Type B pancreatic cell (in vitro differentiated cells): ENCODE measurements around the gene PTPRM. TPM values are rescaled to one million over a fixed set of nuclear protein-coding genes. Genes with fewer than 3 reads are reported as not detected.

Experiments
- DNase-seq: peaks from one replicate; pipeline ENCODE4 v3.0.0; 2021; ENCODE audit warnings: mixed read lengths; ENCODE audit not compliant: unreplicated experiment; ENCODE audit errors: extremely low spot score
- H3K27ac Mint-ChIP-seq: 2 replicates; pipeline ENCODE4 v1.8.0; 2021; ENCODE audit warnings: mild to moderate bottlenecking, mixed read lengths
- H3K27me3 Mint-ChIP-seq: 2 replicates; pipeline ENCODE4 v1.8.0; 2021; ENCODE audit warnings: mixed read lengths
- H3K36me3 Mint-ChIP-seq: 2 replicates; pipeline ENCODE4 v1.8.0; 2021; ENCODE audit warnings: mixed read lengths
- H3K4me1 Mint-ChIP-seq: one replicate; pipeline ENCODE4 v1.8.0; 2021; ENCODE audit warnings: mixed read lengths; ENCODE audit not compliant: unreplicated experiment
- H3K4me3 Mint-ChIP-seq: 2 replicates; pipeline ENCODE4 v1.8.0; 2021; ENCODE audit warnings: mild to moderate bottlenecking, mixed read lengths
- H3K9me3 Mint-ChIP-seq: 2 replicates; pipeline ENCODE4 v1.8.0; 2021; ENCODE audit warnings: mixed read lengths
- CTCF ChIP-seq: fragments of 200-600 bp; sonication (generic); conservative IDR thresholded peaks from 2 replicates; pipeline ENCODE4 v1.5.0; 2021; ENCODE audit warnings: antibody characterized with exemption, mild to moderate bottlenecking
- total RNA-seq: library from RNA; stranded (reverse); gene quantifications from 2 replicates; pipeline ENCODE4 v1.2.1, GENCODE V29; 2021; ENCODE audit warnings: low replicate concordance

PTPRM gene
- total RNA-seq, 1 donor from 2014 or later, result 18.6 TPM

DNA sequence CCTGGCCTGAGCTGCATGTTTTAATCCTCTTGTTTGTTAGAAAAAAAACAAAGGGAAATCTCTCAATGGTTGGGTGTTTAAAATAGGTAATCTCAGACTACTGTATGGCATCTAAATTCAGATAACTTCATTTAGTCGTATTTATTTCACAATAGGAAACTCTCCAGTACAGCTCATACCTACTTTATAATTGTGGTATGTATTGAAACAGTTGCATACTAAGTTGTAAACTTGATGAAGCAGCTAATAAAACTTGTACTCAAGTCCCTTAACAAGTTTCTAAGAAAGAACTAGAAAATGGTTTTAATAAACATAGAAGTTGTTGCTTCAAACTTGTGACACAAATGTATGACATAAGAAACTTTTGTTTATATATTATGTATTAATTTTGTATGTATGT, 334.5 kb downstream of the PTPRM start:
- Mint-ChIP-seq H3K4me1 (no peaks in the 10 kb centered on the region), H3K27ac (no peak overlapping the region), H3K36me3 (no peaks in the 10 kb centered on the region)

DNA sequence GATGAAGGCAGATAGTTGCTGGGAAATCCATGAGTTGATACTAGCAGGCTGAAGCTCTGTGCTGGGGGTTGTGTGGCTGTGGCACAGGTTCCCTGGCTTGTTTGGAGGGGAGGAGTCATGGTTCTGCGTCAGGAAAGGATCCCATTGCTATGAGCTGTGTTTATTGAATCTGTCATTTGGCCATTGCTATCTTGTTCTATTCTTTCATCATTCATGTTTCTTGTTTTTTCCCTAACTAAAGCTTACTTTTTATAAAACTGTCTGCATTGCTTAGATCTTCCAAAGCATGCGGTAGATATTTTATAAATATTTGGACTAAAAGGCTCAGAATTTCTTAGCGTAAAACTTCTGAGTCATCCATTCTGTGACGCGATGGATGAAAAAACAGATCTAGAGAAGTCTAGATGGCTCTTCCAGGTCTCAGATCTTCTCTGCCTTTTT, 335.3 kb downstream of the PTPRM start:
- no peak for TF ChIP-seq CTCF
- DNase-seq, result no peak
- Mint-ChIP-seq H3K4me3 (no peak overlapping the region), H3K9me3 (no peaks in the 10 kb centered on the region), H3K27ac (no peak overlapping the region), H3K27me3 (no peaks in the 10 kb centered on the region), H3K36me3 (no peaks in the 10 kb centered on the region), H3K4me1 (no peaks in the 10 kb centered on the region)

More for the DNA sequence above, 334.5 kb downstream of the PTPRM start:
- H3K4me3 Mint-ChIP-seq, result no peak overlapping the region
- TF ChIP-seq CTCF, result no peak
- no peaks in the 10 kb centered on the region for H3K9me3 Mint-ChIP-seq
- DNase-seq, result no peak
- H3K27me3 Mint-ChIP-seq, result no peaks in the 10 kb centered on the region

DNA sequence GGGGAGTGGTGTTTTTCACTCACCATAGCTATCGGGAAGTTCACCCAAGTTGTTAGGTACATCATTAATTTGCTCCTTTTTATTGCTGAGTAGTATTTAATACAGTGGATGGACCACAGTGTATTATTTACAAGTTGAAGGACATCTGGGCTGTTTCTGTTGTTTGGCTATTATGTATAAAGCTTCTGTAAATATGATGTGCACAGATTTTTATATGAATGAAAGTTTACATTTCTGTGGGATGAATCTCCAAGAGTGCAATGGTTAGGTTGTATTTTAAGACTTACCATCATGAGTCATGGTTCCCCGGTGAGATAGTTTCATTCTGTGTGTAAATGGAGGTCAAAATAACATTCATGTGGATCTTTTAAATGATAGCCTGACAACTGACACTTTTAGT, 337.4 kb downstream of the PTPRM start:
- no peaks in the 10 kb centered on the region for H3K4me1 Mint-ChIP-seq
- no peak overlapping the region for H3K4me3 Mint-ChIP-seq
- no peak for DNase-seq
- H3K36me3 Mint-ChIP-seq, result no peaks in the 10 kb centered on the region
- TF ChIP-seq CTCF, result no peak
- no peaks in the 10 kb centered on the region for H3K9me3 Mint-ChIP-seq
- H3K27me3 Mint-ChIP-seq, result no peaks in the 10 kb centered on the region
- H3K27ac Mint-ChIP-seq, result no peak overlapping the region

DNA sequence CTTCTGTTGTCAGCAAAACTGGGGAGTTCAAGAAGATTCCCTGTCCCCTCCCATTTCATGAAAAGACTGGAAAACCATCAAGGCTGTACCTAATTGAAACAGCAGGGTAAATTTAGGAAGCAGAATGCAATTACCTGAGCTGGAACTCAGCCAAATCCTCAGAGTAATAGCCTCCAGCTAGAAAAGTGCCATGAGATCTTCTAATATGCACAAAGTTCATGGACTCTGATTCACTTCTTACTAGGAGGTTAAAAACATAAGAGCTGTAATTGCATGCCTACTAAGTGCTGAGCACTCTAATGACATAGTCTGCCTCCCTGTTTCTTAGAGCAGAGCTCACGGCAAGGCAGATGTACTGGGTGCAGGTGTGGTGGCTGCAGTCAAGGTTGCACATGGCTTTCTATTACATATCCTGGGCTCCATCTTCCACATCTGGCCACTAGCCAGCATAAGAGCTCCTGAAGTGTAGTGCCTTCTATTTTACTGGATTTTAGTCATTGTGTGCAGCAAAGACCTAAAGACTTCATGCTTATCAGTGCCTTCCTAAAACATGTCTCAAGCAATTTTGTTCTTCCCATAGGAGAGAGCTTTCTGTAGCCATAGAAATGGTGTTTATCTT, 341.7 kb downstream of the PTPRM start:
- Mint-ChIP-seq H3K27ac (no peak overlapping the region), H3K4me1 (no peaks in the 10 kb centered on the region)
- no peak for TF ChIP-seq CTCF

GRCh38 chr18:7914834-7915670, 347.9 kb downstream of the PTPRM start:
- Mint-ChIP-seq H3K36me3 (no peaks in the 10 kb centered on the region), H3K9me3 (peaks cover 8% of the 10 kb centered on the region), H3K4me1 (no peaks in the 10 kb centered on the region), H3K4me3 (no peak overlapping the region), H3K27me3 (peaks cover 6% of the 10 kb centered on the region), H3K27ac (no peak overlapping the region)
- no peak for TF ChIP-seq CTCF
- DNase-seq, result no peak

More for the DNA sequence above, 341.7 kb downstream of the PTPRM start:
- no peak for DNase-seq
- Mint-ChIP-seq H3K27me3 (no peaks in the 10 kb centered on the region), H3K36me3 (no peaks in the 10 kb centered on the region), H3K4me3 (no peak overlapping the region), H3K9me3 (no peaks in the 10 kb centered on the region)
